NCI-H524 treated with DMSO at 0.1 percent for 48 hours (cell line): Measurements from ENCODE around the gene ATP5IF1.

ENCODE experiments used
- DNase-seq: peaks from one replicate; lab custom pipeline; 2025; lab: John Stamatoyannopoulos, UW

Gene ATP5IF1

DNA sequence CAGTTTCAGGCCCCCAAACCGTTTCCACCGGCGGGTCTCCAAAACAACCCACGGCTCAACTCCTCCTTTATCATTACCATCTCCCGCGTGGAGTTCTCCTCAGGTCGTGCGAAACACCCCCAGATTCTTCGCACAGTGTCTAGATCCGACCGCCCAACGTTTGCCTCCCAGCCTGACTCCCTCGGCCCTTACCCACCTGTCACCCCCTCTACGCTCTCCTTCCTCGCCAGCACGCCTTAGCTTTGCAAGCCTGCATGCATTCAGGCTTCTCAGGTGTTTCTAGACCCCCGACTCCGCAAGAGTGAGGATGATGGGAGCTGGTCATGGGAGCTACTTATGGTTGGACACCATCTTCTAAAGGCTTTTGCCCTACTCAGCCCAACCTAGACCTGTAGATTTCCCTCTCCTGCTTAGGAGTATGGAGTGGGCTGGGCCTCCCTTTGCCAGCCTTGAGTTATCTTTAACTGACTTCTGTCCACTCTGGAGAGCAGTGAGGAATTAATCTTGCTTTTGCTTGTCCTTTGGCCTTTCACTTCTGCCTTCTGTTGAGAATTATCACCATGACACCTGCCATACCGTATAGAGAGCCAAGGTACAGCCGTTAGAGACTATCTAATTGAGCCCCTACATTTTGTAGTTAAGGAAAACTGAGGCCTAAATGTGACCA, 865 bp downstream of the ATP5IF1 start:
- DNase-seq = no peak

DNA sequence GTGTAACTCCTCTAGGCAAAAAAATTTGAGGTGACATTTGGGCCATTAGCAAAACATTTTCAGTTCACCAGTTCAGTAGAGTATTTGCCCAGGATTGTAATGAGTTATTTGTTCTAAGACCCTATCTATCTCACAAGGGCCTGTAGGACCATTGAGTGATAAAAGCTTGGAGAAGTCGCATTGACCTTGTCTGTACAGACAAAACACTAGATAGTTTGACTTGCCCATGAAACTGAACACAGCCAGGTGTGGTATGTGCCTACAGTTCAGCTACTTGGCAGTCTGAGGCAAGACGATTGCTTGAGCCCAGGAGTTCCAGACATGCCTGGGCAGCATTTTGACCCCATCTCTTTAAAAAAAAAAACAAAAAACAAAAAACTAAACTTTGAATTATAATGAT, 3.1 kb downstream of the ATP5IF1 start:
- DNase-seq = no peak

DNA sequence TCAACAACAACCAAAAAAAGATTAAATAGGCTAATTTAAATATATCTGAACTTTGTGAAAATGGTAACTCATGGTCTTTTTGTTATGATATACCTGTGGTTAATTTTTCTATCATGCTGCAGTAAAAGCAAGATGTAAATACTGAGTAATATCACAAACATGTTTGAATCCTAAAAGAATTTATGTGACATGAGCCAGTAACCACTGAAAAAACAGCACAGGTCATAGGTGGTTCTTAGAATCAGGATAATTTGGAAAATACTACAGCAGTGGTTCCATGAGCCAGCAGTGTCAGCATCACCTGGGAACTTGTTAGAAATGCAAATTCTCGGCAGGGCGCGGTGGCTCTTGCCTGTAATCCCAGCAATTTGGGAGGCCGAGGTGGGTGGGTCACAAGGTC, 4.1 kb downstream of the ATP5IF1 start:
- DNase-seq = no peak

DNA sequence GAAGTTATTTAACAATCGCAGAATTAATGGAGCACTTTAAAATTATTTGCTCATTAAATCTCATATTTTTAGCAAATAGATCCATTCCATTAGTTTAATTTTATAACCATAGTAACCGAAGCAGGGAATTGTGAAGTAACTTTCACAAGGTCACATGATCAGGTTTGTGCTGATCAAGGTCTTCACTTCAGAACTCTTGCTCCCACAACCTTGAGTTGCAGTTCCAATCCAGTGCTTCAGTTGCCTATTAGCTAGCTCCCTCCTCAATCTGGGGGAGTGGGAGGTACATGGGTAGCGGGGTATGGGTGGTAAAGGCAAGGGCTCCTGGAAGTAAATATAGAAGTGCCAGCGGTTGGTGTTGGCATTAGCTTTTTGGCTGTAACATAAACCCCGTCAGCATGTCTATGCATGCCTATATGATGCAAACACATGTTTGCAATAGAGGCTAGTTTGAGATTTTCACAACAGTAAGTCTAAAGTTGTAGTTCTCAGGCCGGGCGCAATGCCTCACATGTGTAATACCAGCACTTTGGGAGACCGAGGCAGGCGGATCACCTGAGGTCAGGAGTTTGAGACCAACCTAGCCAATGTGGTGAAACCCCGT, 5.8 kb downstream of the ATP5IF1 start:
- DNase-seq = no peak

DNA sequence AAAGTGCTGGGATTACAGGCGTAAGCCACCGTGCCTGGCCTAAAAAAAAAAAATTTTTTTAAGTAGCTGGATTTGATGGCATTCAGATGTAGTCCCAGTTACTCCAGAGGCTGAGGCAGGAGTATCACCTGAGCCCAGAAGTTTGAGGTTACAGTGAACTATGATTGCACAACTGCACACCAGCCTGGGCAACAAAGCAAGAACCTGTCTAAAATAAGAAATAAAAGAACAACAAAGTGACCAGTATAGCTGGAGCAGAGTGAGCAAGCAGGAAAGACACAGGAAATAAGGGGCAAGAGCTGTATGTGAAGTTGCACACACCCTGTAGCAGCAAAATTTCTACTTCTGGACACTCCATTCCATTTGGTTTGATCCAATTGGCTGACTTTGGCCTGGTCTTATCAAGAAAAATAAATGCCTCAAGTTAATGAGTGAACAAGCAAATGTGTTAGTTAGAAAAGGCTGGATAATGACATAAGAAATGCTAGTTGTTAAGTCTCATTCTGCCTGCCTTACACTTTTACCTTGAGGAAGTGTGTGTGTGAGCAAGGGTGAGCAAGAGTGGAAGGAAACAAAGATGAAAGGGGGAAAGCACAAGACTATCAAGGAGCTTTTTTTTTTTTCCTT, 7.9 kb downstream of the ATP5IF1 start:
- DNase-seq = no peak

DNA sequence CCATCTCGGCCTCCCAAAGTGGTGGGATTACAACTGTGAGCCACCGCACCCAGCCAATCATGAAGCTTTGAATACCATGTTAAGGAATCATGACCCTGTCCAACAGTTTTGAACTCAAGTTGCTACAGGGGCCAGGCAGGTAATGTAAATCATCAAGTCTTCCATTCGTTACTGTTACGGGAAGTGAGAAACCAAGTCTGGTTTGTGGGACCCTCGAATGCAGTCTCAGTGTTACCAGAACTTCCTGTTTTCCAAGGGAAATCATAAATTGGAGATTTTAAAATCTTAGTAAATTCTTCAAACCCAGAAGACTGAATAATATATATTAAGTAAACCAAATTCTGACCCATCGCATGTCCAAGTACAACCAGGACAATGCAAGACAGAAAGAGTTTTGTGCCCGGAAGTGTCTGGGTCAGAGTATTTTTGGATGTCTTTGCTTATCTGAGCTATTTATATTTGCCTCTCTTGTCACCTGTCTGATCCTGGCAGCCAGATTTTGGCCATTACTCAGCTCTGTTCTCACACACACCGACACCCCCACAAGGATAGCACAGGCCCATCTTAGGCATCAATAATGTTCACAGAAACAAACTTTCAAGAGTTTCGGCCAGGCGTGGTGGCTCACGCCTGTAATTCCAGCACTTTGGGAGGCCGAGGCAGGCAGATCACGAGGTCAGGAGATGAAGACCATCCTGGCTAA, 8.8 kb downstream of the ATP5IF1 start:
- no peak for DNase-seq

DNA sequence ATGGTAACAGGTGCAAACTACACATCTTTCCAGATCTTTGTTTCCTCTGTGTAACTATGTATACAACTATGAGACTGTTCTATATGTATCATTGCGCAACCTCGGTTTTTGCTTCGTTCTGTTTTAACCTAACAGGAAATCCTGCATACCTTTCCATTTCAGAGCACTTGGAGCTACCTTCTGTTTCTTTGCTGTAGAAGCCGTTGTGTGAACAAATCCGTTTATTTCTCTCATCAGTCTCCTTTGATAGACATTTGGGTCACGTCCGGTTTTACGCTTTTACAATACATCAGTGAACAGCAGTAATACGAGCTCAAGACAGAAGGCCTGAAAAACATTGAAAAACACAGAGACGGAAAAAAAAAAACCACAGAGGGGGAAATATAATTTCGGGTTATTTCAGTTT, 10.5 kb downstream of the ATP5IF1 start:
- no peak for DNase-seq

DNA sequence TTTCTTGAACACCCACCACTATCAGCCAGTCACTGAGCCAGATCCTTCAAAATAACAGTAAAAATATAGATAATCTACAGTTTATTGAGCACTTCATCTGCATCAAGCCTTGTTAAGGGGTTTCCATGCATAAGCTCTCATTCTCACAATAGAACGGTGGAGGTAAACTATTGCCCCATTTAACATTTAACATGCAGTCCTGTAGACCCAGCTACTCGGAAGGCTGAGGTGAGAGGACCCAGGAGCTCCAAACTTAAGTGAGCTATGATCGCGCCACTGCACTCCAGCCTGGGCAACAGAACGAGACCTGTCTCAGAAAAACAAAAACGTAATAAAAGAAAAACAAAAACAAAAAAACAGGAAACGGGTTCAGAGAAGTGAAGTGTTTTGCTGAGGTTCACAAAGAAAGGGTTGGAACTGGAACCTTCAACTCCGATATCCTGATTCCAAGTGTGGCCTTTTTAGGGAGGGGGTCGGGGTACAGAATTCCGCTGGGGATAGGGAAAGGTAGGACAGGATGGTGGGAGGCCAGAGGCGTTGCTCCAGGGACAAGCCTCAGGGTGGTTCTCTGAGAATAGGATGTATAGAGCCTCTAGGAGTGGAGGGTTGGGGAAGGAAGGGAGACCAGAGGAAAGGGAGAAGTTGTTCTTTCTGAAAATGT, 11.8 kb downstream of the ATP5IF1 start:
- DNase-seq = no peak

DNA sequence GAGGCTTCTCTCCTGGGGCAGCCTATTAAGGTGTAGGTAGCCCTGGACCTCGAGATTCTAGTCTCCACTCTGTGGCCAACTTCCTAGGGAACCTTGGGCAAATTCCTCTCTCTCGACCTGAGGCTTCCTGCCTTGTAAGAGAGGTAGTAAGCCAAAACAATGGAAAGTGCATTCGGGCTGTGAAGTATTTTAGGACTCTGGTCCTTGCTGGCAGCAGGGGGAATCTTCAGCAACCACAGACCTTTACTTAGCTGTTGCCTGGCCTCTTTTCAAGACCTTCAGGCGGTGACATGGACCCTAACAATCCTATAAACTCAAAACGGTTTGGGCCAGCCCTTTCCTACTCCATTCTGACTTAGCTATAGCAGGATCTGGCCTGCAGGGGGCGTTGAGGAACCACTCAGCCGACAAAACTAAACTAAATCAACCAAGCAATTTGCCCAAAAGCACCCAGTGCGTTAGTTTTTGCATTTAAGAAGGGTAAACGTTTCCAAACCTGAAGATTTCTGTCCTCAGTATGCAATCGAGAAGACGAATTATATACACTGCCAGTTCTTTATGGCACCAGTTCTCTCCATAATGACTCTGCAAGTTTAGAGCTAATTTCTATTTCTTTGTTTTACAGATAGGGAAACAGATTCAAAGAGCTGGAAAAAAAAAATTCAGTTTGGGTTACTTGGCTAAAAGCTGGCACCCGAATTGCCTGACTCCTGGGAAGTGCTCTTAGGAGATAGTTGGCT, 12.5 kb downstream of the ATP5IF1 start:
- peak; percentile 32 for DNase-seq

DNA sequence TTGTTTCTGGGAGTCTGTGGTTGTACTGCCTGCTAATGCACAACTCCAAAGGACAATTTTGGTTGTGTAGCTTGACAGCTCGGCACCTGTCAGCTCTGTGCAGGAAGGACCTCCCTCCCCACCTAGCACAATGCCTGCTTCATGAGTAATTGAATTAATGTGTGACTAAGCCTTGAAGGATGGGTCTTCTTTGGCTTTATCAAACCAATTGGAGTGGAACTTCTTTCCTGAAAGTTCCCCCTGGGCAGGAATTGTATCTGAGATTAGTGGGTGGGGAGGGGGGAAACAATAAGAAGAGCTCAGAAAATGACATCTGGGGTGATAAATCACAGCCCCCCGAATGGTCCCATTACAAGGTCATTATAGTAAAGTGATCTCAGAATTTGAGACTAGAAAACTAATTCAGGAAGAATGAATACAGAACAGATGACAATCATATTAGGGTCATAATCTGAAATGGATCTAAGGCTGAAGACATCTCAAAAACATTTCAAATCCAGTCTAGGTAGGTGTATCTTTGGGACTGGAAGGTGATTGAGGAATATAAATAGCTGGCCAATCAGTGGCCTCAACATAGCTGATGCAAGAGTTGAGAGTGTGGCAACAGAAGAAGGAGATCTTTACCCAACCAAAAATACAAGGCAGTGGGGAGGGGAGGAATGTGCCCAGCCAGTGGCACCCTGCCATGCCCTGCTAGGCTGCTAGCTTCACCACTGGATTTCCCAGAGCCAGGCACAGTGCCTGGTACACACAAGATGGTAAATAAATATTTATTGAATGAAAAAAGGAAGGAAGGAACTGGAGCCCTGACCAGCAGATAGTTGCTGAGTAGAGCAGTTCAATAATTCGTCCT, 13.3 kb downstream of the ATP5IF1 start:
- DNase-seq = no peak

DNA sequence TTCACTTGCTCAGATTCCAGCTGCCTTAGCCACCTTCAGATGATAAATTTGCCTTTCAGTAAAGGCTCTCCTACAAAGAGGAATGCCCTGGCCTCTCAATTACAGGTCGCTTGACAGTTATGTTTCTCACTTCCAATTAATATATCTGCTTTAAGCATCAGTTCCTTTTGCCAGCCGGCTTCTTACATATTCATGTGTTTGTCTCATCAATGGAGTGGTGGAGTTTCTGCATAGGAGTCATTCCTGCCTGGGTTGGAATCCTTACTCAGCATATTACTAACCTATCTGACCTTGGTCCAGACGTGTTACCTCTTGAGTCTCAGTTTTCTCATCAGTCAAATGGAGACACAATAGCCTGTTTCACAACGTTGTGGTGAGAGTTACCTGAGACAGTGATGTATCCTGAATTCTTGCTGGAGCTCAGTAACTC, 14.0 kb downstream of the ATP5IF1 start:
- no peak for DNase-seq

DNA sequence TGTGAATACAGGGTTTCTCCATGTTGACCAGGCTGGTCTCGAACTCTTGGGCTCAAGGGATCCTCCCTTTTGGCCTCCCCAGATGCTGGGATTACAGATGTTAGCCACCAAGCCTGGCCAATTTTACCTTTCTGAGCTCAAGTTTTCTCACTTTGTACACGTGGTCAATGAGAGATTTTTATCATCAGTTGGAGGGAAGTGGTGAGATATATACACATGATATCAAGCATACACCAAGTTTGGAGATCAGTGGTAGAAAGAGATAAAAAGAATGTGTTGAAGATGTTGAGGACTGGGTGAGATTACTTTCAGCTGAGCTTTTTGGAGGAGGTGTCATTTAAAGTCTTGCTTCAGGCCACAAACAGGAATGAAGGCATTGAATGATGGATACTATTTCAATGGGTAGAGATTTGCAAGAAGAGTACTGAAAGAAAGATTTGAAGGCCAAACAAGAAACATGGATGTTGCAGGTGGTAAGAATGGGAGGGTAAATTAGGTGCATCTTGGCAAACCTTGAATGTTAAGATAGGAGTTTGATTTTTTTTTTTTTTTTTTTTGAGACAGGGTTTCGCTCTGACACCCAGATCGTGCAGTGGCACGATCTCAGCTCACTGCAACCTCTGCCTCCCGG, 20.4 kb downstream of the ATP5IF1 start:
- DNase-seq = no peak

DNA sequence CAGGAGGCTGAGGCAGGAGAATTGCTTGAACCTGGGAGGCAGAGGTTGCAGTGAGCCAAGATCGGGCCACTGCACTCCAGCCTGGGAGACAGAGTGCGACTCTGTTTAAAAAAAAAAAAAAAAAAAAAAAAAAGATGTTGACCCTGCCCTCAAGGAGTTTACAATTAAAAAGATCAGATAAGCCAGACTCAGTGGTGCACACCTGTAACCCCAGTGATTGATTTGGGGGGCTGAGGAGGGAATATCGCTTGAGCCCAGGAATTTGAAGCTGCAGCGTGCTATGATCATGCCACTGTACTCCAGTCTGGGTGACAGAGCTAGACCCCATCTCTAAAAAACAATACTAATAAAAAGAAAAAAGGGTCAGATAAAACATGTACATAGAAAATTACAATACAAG, 21.8 kb downstream of the ATP5IF1 start:
- DNase-seq = no peak

DNA sequence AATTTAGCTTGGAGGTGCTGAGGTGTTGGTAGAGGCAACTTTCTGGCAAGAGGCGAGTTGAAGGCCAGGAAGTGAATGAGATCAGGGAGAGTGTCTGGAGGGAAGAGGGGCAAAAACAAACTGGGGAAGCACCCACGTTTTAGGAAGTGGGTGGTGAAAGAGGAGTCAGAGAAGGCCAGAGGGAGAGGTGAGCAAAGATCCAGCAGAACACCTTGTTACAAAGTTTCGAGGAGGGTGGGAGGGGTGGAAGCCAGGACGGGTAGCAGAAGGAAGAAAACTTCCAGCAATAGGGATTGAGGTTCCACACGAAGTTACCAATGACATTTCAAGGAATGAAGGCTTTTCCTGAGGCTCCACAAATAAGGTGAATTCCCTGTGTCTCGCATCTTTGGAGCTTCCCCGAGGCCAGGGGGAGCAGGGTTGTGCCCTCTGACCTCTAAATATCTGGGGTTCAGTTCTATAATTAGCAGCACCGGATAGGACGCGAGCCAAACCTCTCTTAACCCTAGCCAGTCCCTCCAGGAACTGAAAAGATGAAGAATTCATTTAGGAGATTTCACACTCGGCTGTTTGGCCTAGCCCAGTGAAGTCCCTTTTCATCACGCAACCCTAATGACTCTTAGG, 22.8 kb downstream of the ATP5IF1 start:
- DNase-seq = no peak

DNA sequence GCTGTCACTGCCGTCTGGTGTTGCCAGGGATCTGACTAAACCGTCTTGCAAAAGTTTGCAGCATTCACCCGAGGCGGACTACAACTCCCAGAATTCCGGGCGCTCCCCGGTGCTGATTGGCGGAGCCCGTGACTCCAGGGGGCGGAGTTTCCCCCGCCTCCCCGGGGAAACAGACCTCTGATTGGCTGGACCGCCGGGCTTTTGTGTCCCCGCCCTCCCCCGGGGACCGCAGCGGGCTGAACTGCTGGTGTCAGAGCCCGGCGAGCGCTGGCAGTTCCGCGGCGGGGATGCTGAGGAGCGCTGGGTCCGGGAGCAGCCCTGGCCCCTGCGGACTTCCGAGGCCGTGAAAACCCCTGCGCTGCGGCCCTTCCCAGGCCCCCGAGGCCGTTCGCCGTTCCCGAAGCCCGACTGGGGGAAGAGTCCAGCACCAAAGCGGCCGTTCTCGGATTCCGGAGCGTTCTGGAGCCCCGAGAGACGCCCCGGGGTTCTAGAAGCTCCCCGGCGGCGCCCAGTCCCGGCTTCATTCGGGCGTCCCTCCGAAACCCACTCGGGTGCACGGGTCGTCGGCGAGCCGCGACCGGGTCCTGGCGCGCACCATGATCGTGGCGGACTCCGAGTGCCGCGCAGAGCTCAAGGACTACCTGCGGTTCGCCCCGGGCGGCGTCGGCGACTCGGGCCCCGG, 23.5 kb downstream of the ATP5IF1 start, which contains the start of gene SESN2:
TSS of gene SESN2 (plus strand) at position 267 of the 682 bp plus-strand sequence. CDS start at position 597, 330 bp downstream.
- peak; percentile 67 for DNase-seq

DNA sequence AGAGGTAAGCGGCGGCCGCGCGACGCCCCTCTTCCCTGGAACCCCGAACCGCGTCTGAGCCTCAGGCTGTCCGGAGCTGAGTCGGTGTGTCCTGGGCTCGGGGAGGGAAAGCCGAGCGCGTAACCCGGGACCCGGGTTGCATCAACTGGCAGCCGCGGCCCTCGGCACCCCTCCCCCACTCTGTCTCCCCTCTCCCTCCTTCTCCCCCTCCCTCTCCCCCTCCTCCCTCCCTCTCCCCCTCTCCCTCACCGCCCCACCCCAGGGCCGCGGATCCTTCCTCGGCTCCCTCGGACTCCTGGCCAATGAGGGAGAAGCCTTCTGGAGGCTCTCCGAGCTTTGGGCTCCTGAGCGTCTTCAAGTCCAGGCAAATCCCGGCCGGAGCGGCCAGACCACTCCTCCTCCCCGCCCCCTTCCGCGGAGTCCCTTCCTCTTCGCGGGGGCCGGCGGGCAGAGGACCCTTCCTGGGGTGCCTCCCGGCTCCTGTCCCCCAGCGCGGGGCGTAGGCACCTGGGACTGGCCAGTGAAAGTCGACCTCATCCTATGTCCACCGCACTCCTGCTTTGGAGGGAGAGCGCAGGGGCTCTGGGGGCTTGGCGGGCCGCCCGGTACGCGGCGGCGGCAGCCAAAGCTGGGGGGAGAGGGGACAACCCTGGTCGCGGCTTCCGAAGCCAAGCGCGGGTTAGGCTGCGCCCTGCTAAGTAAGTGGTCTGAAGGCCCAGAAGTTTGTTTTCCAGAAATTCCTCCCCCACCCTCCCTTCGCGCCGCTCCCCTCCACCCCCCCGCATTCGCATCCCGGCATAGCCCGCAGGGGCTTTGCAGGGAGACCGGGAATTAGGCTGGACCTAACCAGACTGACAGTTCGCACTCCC, 24.2 kb downstream of the ATP5IF1 start:
- DNase-seq = no peak

DNA sequence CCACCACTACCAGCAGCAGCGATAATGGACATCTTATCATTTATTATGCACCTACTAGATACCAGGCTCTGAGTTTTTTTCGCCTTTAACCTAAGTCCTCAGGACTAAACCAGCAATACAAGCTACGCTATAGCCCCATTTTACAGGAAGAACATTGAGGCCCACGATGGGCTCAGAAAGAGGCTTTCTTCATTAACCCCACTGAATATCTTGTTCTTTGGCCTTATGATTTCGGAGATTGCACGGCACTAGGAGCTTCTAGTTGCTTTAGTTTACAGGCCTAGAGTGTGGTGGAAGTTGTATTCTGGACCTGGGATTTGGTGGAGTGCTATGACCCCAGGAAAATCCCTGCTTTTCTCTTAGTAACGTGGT, 24.9 kb downstream of the ATP5IF1 start:
- DNase-seq = no peak

DNA sequence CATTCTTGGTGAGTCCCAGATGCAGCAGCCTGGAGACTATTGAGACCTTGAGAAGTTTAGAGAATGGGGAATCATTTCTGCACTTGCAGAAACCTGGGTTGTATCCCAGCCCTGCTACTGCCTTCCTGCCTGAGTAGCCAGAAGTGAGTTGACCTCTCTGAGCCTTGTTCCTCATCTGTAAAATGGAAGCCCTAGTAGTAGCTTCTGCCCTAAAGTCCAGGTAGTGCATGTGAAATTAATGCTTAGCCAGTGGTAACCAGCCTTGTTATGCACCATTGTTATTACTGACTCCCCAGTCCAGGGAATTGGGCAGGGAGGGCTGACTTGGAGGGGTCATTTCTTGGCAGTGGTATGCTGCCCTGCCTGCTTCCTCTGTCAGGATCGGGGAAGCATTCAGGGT, 29.0 kb downstream of the ATP5IF1 start:
- DNase-seq = no peak
